Transverse colon (tissue), 4 donors: ENCODE data around the gene CASP12.

Experiments
- CTCF ChIP-seq, 5 experiments: fragments of 200-600 bp in 3 of 5; fragments of 450-650 bp in 2 of 5; sonication (generic) in 3 of 5; IDR thresholded peaks; 1 replicate in 2 of 5; 2 replicates in 3 of 5; pipeline ENCODE4 v1.5.1; 2016 to 2017; ENCODE audit warnings: antibody characterized with exemption in 5 of 5, inconsistent platforms in 3 of 5, mild to moderate bottlenecking in 2 of 5, moderate library complexity in 1 of 5
- EP300 ChIP-seq: sonication (generic); formaldehyde crosslinking; IDR thresholded peaks from one replicate; pipeline ENCODE4 v1.6.1; 2017; ENCODE audit warnings: antibody characterized with exemption, low read depth
- POLR2A ChIP-seq: fragments of 450-650 bp; IDR thresholded peaks from one replicate; pipeline ENCODE4 v1.6.1; 2016; ENCODE audit warnings: antibody characterized with exemption, mild to moderate bottlenecking, moderate library complexity
- POLR2AphosphoS5 ChIP-seq, 3 donors: sonication (generic); formaldehyde crosslinking; IDR thresholded peaks; one replicate each; pipeline ENCODE4 v1.6.1; 2016; ENCODE audit warnings: antibody characterized with exemption in 3 of 3

- TF ChIP-seq CTCF (IDR thresholded peaks at IDR 0.05) = no peak
- no peak for TF ChIP-seq EP300
- no peak for TF ChIP-seq POLR2A
- TF ChIP-seq POLR2AphosphoS5 (IDR thresholded peaks at IDR 0.05) = no peak
Observed at GRCh38 chr11:104853276-104853675, 45.0 kb downstream of the CASP12 start.
